Mucosa of rectum (tissue), 2 donors: ENCODE data around the gene COL5A2.
A peak's percentile ranks its signal among the peaks of the same experiment; 100 is the strongest.

Source experiments
- H3K27ac ChIP-seq, 2 donors: one replicate each; pipeline ENCODE4 v1.7.0; 2013; ENCODE audit warnings: inconsistent platforms in 2 of 2, low read depth in 2 of 2, low read length in 2 of 2
- H3K27me3 ChIP-seq, 2 donors: one replicate each; pipeline ENCODE4 v1.7.0; 2013; ENCODE audit warnings: low read length in 2 of 2; ENCODE audit not compliant: control insufficient read depth in 2 of 2, insufficient read depth in 2 of 2
- H3K36me3 ChIP-seq, 2 donors: one replicate each; pipeline ENCODE4 v1.7.0; 2013; ENCODE audit warnings: low read length in 2 of 2; ENCODE audit not compliant: control insufficient read depth in 2 of 2, insufficient read depth in 2 of 2
- H3K4me1 ChIP-seq, 2 donors: one replicate each; pipeline ENCODE4 v1.7.0; 2013; ENCODE audit warnings: low read length in 2 of 2, mild to moderate bottlenecking in 1 of 2; ENCODE audit not compliant: control insufficient read depth in 2 of 2, insufficient read depth in 2 of 2
- H3K4me3 ChIP-seq, 2 donors: one replicate each; pipeline ENCODE4 v1.7.0; 2013; ENCODE audit warnings: low read length in 2 of 2
- H3K9ac ChIP-seq, 2 donors: one replicate each; pipeline ENCODE4 v1.7.0; 2013; ENCODE audit warnings: low read length in 2 of 2, low read depth in 1 of 2, mild to moderate bottlenecking in 1 of 2
- H3K9me3 ChIP-seq, 2 donors: one replicate each; pipeline ENCODE4 v1.7.0; 2013; ENCODE audit warnings: low read length in 2 of 2; ENCODE audit not compliant: control insufficient read depth in 2 of 2
- donor health status: healthy.
- donor health status: Normal muscosa, but diverticular disease.

Gene COL5A2

GRCh38 chr2:189181706-189182105, 2.1 kb upstream of the COL5A2 start:
- H3K9me3 ChIP-seq, result no peaks in the 10 kb centered on the region
- H3K36me3 ChIP-seq, result no peaks in the 10 kb centered on the region
- H3K27ac ChIP-seq, result no peak overlapping the region
- H3K9ac ChIP-seq, result no peak overlapping the region
- no peak overlapping the region for H3K4me3 ChIP-seq
- no peaks in the 10 kb centered on the region for H3K4me1 ChIP-seq
- no peaks in the 10 kb centered on the region for H3K27me3 ChIP-seq

- H3K36me3 ChIP-seq, result no peaks in the 10 kb centered on the region
- H3K4me3 ChIP-seq, result peak overlapping the region; percentile 62 to 80
- no peaks in the 10 kb centered on the region for H3K27me3 ChIP-seq
- H3K4me1 ChIP-seq, result no peaks in the 10 kb centered on the region
- peak overlapping the region; percentile 57 to 75 for H3K27ac ChIP-seq
- peak overlapping the region; percentile 34 to 60 for H3K9ac ChIP-seq
- H3K9me3 ChIP-seq, result no peaks in the 10 kb centered on the region
These were observed 613 bp downstream of the COL5A2 start for GRCh38 chr2:189178726-189179569.

GRCh38 chr2:189178054-189178453, 1.5 kb downstream of the COL5A2 start:
- Histone ChIP-seq H3K27me3 (no peaks in the 10 kb centered on the region), H3K9me3 (no peaks in the 10 kb centered on the region), H3K36me3 (no peaks in the 10 kb centered on the region), H3K9ac (peak overlapping the region in 1 of 2 donors; percentile 7), H3K27ac (no peak overlapping the region), H3K4me3 (peak overlapping the region; percentile 62 to 80), H3K4me1 (no peaks in the 10 kb centered on the region)

- Histone ChIP-seq H3K9me3 (no peaks in the 10 kb centered on the region), H3K4me3 (peak overlapping the region; percentile 41 to 80), H3K27ac (no peak overlapping the region), H3K27me3 (no peaks in the 10 kb centered on the region), H3K9ac (no peak overlapping the region), H3K4me1 (no peaks in the 10 kb centered on the region), H3K36me3 (no peaks in the 10 kb centered on the region)
These were observed 2.2 kb downstream of the COL5A2 start for GRCh38 chr2:189177251-189177840.

GRCh38 chr2:189176516-189176915, 3.0 kb downstream of the COL5A2 start:
- H3K27me3 ChIP-seq, result no peaks in the 10 kb centered on the region
- no peaks in the 10 kb centered on the region for H3K36me3 ChIP-seq
- H3K27ac ChIP-seq, result no peak overlapping the region
- no peaks in the 10 kb centered on the region for H3K9me3 ChIP-seq
- H3K9ac ChIP-seq, result no peak overlapping the region
- H3K4me3 ChIP-seq, result peak overlapping the region in 1 of 2 donors; percentile 80
- no peaks in the 10 kb centered on the region for H3K4me1 ChIP-seq

- Histone ChIP-seq H3K9ac (no peak overlapping the region), H3K27me3 (no peaks in the 10 kb centered on the region), H3K36me3 (no peaks in the 10 kb centered on the region), H3K4me1 (no peaks in the 10 kb centered on the region), H3K9me3 (no peaks in the 10 kb centered on the region), H3K27ac (no peak overlapping the region), H3K4me3 (peak overlapping the region in 1 of 2 donors; percentile 80)
These were observed 3.6 kb downstream of the COL5A2 start for GRCh38 chr2:189175869-189176433.

- H3K27ac ChIP-seq, result no peak overlapping the region
These were observed 7.5 kb downstream of the COL5A2 start for GRCh38 chr2:189171956-189172609.

GRCh38 chr2:189168856-189169499, 10.6 kb downstream of the COL5A2 start:
- H3K4me3 ChIP-seq, result no peak overlapping the region
- H3K4me1 ChIP-seq, result no peaks in the 10 kb centered on the region
- no peak overlapping the region for H3K9ac ChIP-seq
- H3K27ac ChIP-seq, result no peak overlapping the region
- no peaks in the 10 kb centered on the region for H3K36me3 ChIP-seq
- no peaks in the 10 kb centered on the region for H3K9me3 ChIP-seq
- H3K27me3 ChIP-seq, result no peaks in the 10 kb centered on the region

More at GRCh38 chr2:189171956-189172609, 7.5 kb downstream of the COL5A2 start:
- Histone ChIP-seq H3K9ac (no peak overlapping the region), H3K4me3 (no peak overlapping the region), H3K9me3 (no peaks in the 10 kb centered on the region), H3K4me1 (no peaks in the 10 kb centered on the region), H3K36me3 (no peaks in the 10 kb centered on the region), H3K27me3 (no peaks in the 10 kb centered on the region)

GRCh38 chr2:189165656-189166380, 13.7 kb downstream of the COL5A2 start:
- Histone ChIP-seq H3K36me3 (no peaks in the 10 kb centered on the region), H3K9me3 (no peaks in the 10 kb centered on the region), H3K4me1 (no peaks in the 10 kb centered on the region), H3K27me3 (no peaks in the 10 kb centered on the region), H3K9ac (no peak overlapping the region), H3K27ac (no peak overlapping the region), H3K4me3 (no peak overlapping the region)
